Renal cortex interstitium (tissue), 11 donors: ENCODE data around the gene NEK7. TPM values are rescaled to one million over a fixed set of nuclear protein-coding genes. Genes with fewer than 3 reads are reported as not detected.
"Not testable (repeated sequence)": the region's sequence is repeated elsewhere in the genome, so short reads cannot be mapped to it uniquely, and the experiment has no call there.

Experiments used
- DNase-seq, 11 donors: peaks; one replicate each; pipeline ENCODE4 v3.0.0-alpha.2; 2013; ENCODE audit warnings: low read depth in 9 of 11, low spot score in 4 of 11; ENCODE audit errors: extremely low read depth in 1 of 11
- polyA plus RNA-seq, 3 donors: library from polyadenylated mRNA; unstranded; fragments of 120-200 nt; gene quantifications; one replicate each; pipeline ENCODE4 v1.2.1, GENCODE V29; 2013; ENCODE audit not compliant: insufficient read length in 3 of 3

Gene NEK7
- polyA plus RNA-seq, 3 donors = 38.7 to 48.5 (median 47.6) TPM

DNA sequence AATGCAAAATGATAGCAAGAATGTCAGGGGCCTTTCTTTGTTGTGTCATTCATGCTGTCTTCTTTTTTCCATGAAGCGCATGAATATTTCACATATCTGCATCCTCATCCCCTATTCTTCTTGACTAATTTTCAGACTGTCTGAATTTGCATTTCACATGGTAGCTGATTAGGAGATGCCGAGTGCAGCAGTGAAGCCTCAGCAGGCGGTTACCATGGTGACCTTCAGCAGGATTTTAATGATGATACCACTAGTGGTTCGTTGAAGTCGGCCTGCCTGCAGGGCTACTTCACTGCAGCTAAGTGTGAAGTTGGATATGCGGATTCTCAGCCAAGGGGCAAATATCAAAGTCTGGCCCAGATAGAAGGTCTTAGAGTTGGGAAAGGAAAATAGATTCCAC lies 141.8 kb downstream of the NEK7 start:
- DNase-seq = no peak

DNA sequence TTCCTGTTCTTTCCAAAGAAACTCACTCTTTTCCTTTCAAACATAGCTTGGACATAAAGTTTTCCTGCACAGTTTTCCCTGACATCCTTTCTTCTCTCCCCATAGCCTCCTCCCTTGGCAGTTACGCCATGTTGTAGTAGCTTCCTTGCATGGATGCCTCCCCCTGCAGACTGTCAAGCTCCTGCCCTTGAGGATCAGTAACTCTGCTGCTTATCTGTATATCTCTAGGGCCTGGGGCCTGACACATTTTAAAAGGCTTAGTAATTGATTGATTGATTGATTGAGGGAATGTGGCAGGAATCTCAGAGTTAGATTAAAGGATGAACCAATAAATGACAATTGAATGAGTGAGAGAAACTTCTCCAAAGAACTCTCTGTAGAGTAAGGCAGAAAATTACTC lies 143.7 kb downstream of the NEK7 start:
- no peak for DNase-seq

DNA sequence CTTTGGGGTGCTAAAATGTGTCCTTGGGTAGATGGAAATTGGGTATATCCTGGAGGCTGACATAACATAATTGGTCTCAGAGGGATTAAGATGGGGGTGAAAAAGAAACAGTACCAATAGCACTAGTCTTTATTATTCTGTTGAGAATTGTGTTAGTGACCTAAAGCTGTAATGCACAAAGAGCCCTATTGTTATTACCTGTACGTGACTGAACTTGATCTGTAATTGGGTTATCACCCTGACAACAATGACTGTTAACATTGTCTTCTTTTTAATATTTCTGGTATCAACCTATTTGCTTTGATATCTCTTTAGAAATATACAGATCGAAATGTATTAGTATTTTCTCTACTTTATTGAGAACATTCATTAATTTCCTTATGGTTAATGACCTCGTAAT lies 147.6 kb downstream of the NEK7 start:
- DNase-seq = no peak

DNA sequence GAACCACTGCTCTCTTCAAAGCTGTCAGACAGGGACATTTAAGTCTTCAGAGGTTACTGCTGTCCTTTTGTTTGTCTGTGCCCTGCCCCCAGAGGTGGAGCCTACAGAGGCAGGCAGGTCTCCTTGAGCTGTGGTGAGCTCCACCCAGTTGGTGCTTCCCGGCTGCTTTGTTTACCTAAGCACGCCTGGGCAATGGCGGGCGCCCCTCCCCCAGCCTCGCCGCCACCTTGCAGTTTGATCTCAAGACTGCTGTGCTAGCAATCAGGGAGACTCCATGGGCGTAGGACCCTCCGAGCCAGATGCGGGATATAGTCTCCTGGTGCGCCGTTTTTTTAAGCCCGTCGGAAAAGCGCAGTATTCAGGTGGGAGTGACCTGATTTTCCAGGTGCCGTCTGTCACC lies 158.0 kb downstream of the NEK7 start:
- DNase-seq = not testable (repeated sequence)

DNA sequence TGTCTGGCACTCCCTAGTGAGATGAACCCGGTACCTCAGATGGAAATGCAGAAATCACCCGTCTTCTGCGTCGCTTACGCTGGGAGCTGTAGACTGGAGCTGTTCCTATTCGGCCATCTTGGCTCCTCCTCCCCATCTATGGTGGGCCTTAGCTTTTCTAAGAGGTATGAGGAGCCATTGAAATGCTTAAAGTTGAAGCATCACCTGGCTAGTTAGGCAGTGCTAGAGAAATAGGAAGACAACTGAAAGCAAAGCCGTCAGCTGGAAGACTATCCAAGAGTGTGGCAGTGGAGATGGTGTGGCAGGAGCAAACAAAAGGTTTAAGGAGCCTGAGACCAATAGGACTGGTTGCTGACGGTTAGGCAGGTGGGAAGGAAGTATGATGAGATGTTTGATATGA lies 158.5 kb downstream of the NEK7 start:
- not testable (repeated sequence) for DNase-seq

DNA sequence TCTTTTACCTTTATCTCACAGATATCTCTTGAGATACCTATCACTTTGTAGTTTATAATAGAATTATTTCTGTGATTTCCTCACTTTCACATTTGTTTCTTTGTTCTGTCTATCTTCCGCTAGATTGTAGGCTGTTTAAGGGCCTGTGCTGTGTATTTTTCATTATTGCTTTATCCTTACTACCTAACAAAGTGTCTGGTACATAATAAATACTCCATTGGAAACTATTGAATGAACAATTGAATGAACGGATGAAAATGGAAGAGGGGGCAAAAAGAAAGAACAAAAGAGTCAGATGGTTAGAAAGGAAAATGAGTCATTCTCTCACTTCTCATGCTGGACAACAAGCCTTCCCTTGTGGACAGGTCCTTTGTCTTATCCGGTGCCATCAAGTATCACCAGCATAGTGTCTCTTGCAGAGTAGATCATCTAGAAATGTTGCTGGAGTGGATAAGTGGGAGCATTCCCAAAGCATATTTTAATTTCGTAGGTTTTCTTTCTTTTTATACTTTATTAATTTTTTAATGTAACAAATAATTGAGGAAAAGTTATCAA lies 159.8 kb downstream of the NEK7 start:
- DNase-seq = no peak

DNA sequence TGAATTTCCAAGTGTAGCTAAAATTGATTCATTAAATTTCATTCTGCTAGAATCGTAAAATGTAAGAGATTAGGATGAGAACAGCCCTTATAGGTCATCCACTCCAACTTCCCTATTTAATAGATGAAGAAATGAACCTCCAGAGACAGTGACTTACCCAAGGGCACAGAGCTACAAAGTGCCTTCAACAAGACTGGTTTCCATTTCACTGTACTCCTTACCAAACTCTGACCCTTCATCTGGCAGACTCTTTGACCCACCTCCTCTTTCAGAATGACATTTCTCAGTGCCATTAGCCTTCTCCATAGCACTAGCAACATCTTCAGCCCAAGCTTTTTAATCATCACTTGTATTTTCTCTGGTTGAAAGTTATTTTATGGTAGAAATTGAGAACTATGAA lies 161.3 kb downstream of the NEK7 start:
- no peak for DNase-seq

DNA sequence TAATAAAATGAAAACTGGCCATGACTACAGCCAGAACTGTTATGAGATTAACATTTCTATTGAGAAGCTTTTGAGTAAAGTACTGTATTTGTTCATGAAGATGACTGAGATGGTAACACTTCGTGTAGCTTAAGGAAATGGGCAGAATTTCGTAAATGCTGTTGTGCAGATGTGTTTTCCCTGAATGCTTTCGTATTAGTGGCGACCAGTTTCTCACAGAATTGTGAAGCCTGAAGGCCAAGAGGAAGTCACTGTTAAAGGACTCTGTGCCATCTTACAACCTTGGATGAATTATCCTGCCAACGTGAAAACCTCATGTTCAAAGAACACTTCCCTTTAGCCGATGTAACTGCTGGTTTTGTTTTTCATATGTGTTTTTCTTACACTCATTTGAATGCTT lies 164.0 kb downstream of the NEK7 start:
- no peak for DNase-seq

DNA sequence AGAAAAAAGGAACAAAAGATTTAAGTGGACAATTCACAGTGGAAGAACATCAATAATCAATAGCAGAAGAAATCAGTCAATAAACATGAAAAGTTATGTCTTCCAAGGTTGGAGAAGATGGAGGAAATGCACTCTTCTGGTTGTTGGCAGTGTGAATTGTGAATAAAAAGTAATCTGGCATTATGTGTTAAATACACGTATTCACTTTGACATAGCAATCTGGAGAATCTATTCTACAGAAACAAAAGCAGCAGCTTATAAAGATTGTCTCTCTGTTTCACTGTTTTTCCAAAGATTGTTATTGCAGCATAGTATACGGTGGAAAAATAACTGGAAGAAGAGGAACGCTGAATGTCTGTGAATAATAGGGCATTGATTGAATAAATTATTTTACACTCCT lies 169.4 kb downstream of the NEK7 start:
- no peak for DNase-seq

DNA sequence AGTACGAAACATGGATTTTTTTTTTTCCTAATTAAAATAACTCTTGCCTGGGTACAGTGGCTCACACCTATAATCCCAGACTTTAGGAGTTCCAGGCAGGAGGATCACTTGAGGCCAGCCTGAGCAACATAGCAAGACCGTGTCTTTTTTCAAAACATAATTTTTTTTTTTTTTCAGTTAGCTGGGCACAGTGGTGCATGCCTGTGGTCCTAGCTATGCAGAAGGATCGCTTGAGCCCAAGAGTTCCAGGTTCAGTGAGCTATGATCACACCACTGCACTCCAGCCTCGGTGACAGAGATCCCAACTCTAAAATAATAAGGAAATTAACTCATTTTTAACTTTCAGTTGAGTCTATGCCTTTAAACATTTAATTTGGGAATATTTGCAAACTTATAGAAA lies 170.1 kb downstream of the NEK7 start:
- no peak for DNase-seq

DNA sequence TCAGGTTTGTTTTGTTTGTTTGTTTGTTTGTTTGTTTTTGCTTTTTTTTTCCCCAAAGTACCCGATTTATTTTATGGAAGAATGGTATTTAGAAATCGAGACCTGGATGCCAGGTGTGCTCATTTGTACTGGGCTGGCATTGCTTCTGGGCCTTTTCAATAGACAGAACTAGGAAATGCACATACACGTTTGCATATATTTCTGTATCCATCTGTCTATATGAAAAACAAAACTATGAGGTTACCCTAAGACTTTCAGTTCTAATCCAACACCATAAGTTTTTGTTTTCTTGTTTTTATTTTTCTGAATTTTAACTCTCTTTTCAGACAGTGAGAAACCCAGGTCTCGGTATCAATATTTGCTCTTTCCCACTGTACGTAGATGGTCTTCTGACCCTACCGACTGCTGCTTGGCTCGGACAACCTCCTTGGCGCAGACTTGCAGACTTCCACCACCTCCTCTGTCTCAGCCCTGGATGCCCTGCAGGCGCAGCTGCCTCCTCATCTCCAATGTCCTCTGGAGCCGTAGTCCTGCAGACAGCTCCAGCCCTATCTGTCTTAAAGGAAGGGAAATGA lies 171.7 kb downstream of the NEK7 start:
- no peak for DNase-seq

DNA sequence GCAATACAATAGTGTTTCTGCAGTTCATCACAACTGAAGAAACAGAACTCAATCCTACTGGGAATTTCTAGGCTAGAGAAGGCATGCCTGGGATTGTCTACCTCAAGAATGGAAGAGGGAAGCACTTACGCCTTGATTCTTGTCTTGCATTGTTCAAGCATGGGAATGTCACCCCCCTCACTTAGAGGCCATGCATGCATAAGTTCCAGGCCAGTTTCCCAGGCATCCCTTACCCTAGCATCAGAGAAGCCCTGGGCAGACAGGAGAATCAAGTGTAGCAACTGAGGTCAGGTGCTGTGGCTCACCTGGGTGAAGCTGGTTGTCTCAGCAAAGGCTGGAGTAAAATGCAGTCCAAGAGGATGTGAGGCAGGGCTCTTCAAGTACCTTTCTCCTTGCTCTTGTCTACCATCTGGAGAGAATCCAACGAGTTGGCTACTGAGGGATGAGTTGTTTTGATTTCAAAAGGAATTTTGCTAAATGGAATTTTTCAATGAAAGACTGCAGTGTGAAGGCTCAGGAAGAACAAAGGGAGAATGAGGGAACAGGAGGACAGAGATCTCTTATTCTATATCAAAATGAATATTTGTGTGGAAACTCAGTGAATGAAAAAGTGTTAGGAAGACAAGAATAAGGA lies 174.3 kb downstream of the NEK7 start:
- DNase-seq = no peak

DNA sequence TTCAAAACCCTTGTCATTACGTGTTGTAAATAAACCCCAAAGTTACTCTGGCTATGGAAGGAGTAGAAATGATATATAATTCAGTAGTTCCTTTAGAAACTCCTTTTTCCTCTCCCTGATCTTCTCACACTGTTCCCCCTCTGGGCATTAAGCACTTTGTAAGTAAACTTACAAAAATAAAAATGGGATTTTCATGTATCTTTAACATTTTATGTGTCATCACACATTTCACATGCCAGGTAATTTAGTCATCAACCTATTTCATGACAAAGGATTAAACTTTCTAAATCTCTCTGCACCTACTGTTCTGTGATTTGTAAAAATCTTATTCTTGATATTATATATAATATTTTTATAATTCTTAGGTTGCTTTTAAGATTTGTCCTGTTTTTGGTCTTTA lies 176.9 kb downstream of the NEK7 start:
- DNase-seq = no peak

DNA sequence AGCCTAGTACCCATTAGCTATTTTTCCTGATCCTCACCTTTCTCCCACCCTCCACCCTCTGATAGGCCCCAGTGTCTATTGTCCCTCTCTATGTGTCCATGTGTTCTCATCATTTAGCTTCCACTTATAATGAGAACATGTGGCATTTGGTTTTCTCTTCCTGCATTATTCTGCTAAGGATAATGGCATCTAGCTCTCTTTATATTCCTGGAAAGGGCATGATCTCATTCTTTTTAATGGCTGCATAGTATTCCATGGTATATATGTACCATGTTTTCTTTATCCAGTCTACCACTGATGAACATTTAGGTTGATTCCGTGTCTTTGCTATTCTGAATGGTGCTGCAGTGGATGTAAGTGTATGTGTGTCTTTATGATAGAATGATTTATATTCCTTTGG lies 178.9 kb downstream of the NEK7 start:
- no peak for DNase-seq

DNA sequence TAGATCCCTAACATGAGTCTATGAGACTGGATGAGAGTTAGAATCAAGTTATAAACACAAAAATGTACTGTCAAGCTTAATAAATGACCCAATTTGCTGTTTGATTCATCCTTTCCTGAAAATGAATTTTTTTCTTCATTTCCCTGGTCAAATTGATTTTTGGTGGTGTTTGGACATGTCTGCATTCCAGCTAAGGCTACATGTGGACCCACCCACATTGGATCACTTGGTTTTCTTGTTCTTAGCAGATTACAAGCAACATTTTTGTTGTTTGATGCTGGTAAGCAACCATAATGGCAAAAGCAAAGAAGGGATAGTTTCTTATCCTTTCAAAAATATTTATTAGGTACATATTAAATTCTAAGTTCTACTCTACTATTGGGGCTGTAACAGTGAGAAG lies 181.1 kb downstream of the NEK7 start:
- DNase-seq = no peak

DNA sequence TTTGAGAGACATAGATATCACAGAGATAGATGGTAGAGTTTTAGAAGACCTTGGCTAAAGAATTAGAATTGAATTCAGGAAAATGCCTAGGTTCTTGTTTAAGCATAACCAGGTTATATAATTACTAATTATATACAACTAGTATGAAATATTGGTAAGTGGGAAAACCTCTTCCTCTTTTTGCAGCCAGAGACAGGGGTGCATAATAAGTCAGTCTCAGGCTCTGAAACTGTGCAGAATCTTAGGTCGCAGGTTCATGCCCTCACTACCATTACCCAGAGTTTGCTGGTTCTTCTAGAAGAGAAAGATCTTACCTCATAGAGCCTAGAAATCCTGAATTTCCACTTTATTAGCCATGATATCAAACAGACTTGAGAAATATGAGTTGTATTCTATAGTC lies 183.3 kb downstream of the NEK7 start:
- DNase-seq = no peak

DNA sequence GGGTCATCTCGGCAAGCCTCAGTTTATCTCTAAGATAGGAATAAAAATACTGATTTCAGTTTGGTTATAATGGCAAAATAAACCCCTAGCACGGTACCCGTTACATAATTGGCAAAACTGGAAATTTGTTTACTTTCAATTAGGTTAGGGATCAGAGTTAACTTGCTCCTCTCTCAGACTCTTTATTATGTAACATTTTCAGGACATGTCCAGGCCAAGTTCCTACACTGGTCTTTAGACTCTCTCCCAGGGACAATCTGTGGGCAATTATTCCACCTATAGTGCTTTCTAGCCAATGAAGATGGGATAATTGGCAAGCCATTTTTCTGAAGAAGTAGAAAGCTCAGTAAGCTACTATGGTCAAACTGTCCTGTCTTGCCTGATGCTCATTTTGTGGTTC lies 189.4 kb downstream of the NEK7 start:
- no peak for DNase-seq

DNA sequence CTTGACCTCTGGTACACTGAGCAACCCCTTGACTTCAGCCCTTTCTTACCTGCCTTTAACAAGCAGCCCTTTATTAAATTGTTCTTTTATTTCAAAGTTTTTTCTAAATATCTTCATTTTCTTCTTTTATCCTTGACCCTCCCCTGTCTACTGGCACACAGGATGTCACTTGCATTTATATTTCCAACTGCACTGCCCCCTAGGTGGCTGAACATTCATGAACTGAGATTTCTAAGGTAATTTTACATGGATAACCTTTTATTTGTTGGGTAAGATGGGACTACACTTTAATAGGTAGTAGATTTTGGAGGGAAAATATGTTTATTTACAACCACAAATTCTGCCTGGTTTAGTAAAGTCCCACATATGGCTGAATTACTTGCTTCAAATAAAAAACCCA lies 193.7 kb downstream of the NEK7 start:
- DNase-seq = no peak

DNA sequence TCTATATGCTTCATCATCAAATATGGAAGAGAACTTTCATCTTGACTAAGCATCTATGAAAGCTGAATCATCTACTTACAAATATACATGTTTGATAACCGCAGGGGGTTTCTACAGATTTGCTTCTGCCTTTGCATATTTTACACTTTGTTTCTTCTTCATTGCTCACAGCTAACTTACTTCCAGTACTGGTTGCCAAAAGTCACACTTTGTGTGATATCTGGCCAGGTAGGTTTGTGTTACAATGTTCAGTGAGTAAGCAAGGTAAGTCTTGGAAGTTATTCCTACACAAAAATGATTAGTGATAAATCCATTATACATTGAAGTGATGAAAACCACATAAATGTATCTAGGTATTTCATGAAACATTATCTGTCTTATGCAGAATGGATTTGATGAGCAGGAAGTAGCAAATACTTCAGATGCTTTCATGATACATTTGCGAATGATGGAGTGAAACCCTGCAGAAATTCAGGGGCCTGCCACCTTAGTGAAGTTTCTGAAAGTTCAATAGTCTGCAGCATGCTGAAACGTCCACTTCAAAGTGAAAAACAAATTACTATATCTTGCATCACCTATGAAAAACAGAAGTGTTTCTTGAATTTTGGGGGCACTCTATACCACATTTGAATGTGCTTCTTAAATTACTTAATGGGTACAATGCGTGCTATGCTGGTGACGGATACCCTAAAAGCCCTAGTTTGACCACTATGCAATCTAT lies 196.3 kb downstream of the NEK7 start:
- DNase-seq = no peak

DNA sequence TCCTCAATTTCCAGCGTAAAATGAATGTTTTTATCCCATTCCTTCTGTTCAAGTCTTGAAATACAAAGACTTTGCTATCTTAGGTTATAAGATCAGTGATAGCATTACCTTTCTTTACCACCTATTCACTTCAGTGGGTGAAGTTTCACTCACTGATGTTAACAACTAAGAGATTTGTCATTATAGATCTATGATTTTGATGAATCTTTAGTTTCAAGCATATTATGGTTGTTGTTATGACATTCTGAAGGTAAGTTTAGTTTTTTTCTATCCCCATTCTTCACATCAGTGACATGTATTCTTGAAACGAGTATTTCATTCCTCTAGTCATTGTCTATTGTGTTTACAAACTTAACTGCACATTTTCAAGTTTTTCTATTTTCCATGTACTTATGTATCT lies 201.1 kb downstream of the NEK7 start:
- DNase-seq = no peak
